ENCODE measurements around the gene CYTH4.
A peak's percentile ranks its signal among the peaks of the same experiment; 100 is the strongest.

CYTH4 gene

DNA sequence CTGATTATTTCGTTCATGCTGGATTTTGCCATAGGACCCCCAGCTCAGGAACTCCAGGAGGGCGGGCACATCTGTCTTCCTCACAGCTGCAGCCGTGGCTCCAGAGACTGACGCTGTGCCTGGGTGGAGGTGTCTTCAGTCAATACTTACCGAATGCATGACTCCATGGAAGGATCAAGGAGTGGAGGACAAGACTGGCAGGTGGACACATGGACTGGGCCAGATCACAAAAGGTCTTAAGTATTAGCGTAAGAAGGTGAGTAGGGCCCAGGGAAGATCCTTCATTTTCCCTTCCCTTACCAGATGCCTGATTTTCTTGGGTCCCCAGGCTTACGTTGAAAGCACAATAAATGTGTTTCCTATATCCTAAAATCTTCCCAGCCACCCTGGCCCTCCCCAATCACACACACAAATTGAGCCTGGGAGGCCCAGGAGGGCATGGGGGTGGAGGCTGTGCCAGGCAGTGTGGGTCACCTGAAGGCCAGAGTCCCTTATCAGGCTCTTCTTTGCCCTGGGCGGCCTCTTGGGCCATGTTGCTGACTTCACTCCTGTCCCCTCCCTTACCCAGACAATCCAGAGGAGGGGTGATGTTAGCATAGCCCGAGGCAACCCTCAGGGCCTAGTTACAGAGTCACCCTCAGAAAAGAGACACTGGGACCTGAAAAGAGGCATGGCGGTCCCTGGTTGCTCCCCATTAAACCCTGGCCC is 56.4 kb downstream of the CYTH4 start:
- H3K9ac ChIP-seq (ENCODE audit: low read depth, low read length, poor library complexity) = no peak overlapping the region
- peak overlapping the region; percentile 88 for H2AK5ac ChIP-seq (ENCODE audit: low read depth, low read length)
- no peak overlapping the region for H2BK5ac ChIP-seq (ENCODE audit: low read length)
- H3K23ac ChIP-seq (ENCODE audit: low read depth, low read length, poor library complexity) = no peak overlapping the region
- peak overlapping the region in 1 of 2 donors; percentile 23 for H3K4me3 ChIP-seq (ENCODE audit: low read length in 2 of 2)
- H3K27me3 ChIP-seq (ENCODE audit: control insufficient read depth in 3 of 3, insufficient read depth in 3 of 3, low read depth in 1 of 3, low read length in 3 of 3) = peaks cover 0 to 90% (median 29%) of the 10 kb centered on the region in 3 experiments
- peak overlapping the region; percentile 33 for H2BK12ac ChIP-seq (ENCODE audit: low read length)
- H3K27ac ChIP-seq (replicated peaks; ENCODE audit: low read length) = no peak overlapping the region
- no peaks in the 10 kb centered on the region for H3K9me3 ChIP-seq (replicated peaks in 1 of 2; ENCODE audit: control insufficient read depth in 2 of 2, insufficient read depth in 1 of 2, low read depth in 1 of 2, low read length in 2 of 2)
- H3K4me1 ChIP-seq (ENCODE audit: control insufficient read depth in 2 of 2, insufficient read depth in 1 of 2, low read depth in 1 of 2, low read length in 2 of 2) = peaks cover 0 to 23% of the 10 kb centered on the region in 2 donors
- H2AFZ ChIP-seq (ENCODE audit: low read length) = no peak overlapping the region
- DNase-seq (ENCODE audit: low spot score) = no peak
- no peaks in the 10 kb centered on the region for H3K79me1 ChIP-seq (ENCODE audit: low read depth, low read length)
- WGBS, 2 donors (ENCODE audit: extremely low coverage in 2 of 2, insufficient read length in 2 of 2, insufficient replicate concordance in 1 of 2) = no CpG with 5 or more reads among the region's 10 CpGs
- peak overlapping the region; percentile 65 for H3K18ac ChIP-seq (ENCODE audit: low read length)
- H3K36me3 ChIP-seq (replicated peaks in 1 of 2; ENCODE audit: control insufficient read depth in 2 of 2, insufficient read depth in 2 of 2, low read length in 2 of 2) = no peaks in the 10 kb centered on the region
- H3K4ac ChIP-seq (ENCODE audit: low read length) = no peak overlapping the region
- no peak overlapping the region for H2BK15ac ChIP-seq (ENCODE audit: low read length)
- no peak overlapping the region for H3K4me2 ChIP-seq (ENCODE audit: insufficient read depth, low read length, poor library complexity, severe bottlenecking)
- H4K8ac ChIP-seq (ENCODE audit: low read depth, low read length) = no peak overlapping the region
- no peak overlapping the region for H2BK120ac ChIP-seq (ENCODE audit: low read depth, low read length)
- H3K14ac ChIP-seq (ENCODE audit: low read length) = no peak overlapping the region
- H4K91ac ChIP-seq (ENCODE audit: low read depth, low read length, poor library complexity) = peak overlapping the region; percentile 13

DNA sequence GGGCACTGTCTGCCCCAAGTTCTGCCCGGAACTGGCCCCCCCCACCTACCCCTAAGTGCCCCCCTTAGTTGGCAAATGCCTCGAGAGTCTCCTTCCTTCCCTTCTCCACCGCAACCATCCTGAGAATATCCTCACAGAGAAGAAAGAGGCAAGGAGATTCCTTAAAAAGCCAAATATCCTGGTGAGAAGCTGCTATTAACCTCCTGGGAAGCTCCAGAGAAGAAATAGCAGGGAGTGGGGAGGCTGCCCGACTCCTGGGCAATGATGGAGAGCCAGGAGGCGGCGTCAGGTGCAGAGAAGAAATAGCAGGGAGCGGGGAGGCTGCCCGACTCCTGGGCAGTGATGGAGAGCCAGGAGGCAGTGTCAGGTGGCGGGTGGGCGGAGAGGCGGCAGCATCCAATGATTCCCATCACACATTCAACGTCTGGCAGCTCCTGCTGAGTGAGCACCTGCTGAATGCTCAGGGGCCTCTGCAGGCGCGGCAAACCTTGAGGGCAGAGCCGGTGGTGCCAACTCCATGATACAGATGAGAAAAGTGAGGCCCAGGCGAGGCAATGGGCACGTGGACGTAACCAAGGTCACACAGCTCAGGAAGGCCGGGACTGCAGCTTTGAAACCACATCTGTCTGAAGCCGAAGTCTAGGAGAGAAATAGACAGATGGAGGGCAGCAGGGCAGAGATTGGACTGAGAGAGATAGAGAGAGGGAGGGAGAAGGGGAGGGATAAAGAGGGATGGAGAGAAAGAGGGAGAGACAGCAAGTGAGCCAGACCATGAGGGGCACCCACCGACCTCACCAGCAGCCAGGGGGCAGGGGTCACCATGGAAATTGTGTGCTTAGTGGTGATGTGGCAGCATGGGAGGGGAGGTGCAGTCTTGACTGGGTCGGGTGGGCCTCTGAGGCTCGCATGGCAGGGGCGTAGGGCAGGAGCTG is 58.3 kb downstream of the CYTH4 start:
- peak overlapping the region; percentile 77 for H2BK15ac ChIP-seq (ENCODE audit: low read length)
- H2BK5ac ChIP-seq (ENCODE audit: low read length) = no peak overlapping the region
- WGBS, 2 donors (ENCODE audit: extremely low coverage in 2 of 2, insufficient read length in 2 of 2, insufficient replicate concordance in 1 of 2) = no CpG with 5 or more reads among the region's 24 CpGs
- H3K9ac ChIP-seq (ENCODE audit: low read depth, low read length, poor library complexity) = no peak overlapping the region
- H3K27ac ChIP-seq (replicated peaks; ENCODE audit: low read length) = no peak overlapping the region
- no peak overlapping the region for H2AFZ ChIP-seq (ENCODE audit: low read length)
- peaks cover 0 to 78% (median 10%) of the 10 kb centered on the region in 3 experiments for H3K27me3 ChIP-seq (ENCODE audit: control insufficient read depth in 3 of 3, insufficient read depth in 3 of 3, low read depth in 1 of 3, low read length in 3 of 3)
- H3K9me3 ChIP-seq (replicated peaks in 1 of 2; ENCODE audit: control insufficient read depth in 2 of 2, insufficient read depth in 1 of 2, low read depth in 1 of 2, low read length in 2 of 2) = no peaks in the 10 kb centered on the region
- peak overlapping the region; percentile 77 for H2BK120ac ChIP-seq (ENCODE audit: low read depth, low read length)
- peak overlapping the region in 1 of 2 donors; percentile 12 for H3K4me3 ChIP-seq (ENCODE audit: low read length in 2 of 2)
- H3K79me1 ChIP-seq (ENCODE audit: low read depth, low read length) = no peaks in the 10 kb centered on the region
- H4K91ac ChIP-seq (ENCODE audit: low read depth, low read length, poor library complexity) = no peak overlapping the region
- peak overlapping the region; percentile 80 for H3K18ac ChIP-seq (ENCODE audit: low read length)
- no peaks in the 10 kb centered on the region for H3K36me3 ChIP-seq (replicated peaks in 1 of 2; ENCODE audit: control insufficient read depth in 2 of 2, insufficient read depth in 2 of 2, low read length in 2 of 2)
- H2BK12ac ChIP-seq (ENCODE audit: low read length) = peak overlapping the region; percentile 67
- H3K4ac ChIP-seq (ENCODE audit: low read length) = no peak overlapping the region
- no peak overlapping the region for H3K4me2 ChIP-seq (ENCODE audit: insufficient read depth, low read length, poor library complexity, severe bottlenecking)
- peak overlapping the region; percentile 85 for H2AK5ac ChIP-seq (ENCODE audit: low read depth, low read length)
- no peak for DNase-seq (ENCODE audit: low spot score)
- H4K8ac ChIP-seq (ENCODE audit: low read depth, low read length) = peak overlapping the region; percentile 56
- no peak overlapping the region for H3K14ac ChIP-seq (ENCODE audit: low read length)
- peaks cover 0 to 18% of the 10 kb centered on the region in 2 donors for H3K4me1 ChIP-seq (ENCODE audit: control insufficient read depth in 2 of 2, insufficient read depth in 1 of 2, low read depth in 1 of 2, low read length in 2 of 2)
- H3K23ac ChIP-seq (ENCODE audit: low read depth, low read length, poor library complexity) = peak overlapping the region; percentile 11

DNA sequence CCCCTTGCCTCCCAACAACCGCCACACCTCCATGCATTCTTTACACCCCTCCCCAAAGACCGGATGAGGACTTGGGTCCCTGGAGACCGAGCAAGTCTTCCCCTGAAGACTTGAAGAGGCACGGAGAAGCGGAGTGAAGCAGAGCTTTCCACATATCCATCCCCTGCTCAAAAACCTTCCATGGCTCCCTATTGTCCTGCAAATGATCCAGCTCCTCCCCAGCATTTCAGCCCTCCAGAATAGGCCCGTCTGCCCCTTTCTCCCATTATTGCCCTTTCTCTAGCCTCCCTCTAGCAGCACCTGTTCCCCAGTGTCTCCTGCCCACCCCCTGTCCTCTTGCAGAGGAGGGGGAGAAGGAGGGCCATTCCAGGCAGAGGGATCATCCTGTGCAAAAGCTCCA is 59.8 kb downstream of the CYTH4 start:
- Histone ChIP-seq H3K36me3 (replicated peaks in 1 of 2; ENCODE audit: control insufficient read depth in 2 of 2, insufficient read depth in 2 of 2, low read length in 2 of 2) (no peaks in the 10 kb centered on the region), H3K27ac (replicated peaks; ENCODE audit: low read length) (no peak overlapping the region), H3K27me3 (ENCODE audit: control insufficient read depth in 3 of 3, insufficient read depth in 3 of 3, low read depth in 1 of 3, low read length in 3 of 3) (peaks cover 0 to 74% (median 8%) of the 10 kb centered on the region in 3 experiments), H3K14ac (ENCODE audit: low read length) (no peak overlapping the region), H3K79me1 (ENCODE audit: low read depth, low read length) (no peaks in the 10 kb centered on the region), H2BK12ac (ENCODE audit: low read length) (no peak overlapping the region), H2BK120ac (ENCODE audit: low read depth, low read length) (no peak overlapping the region), H3K4me2 (ENCODE audit: insufficient read depth, low read length, poor library complexity, severe bottlenecking) (no peak overlapping the region), H3K9ac (ENCODE audit: low read depth, low read length, poor library complexity) (no peak overlapping the region), H4K8ac (ENCODE audit: low read depth, low read length) (no peak overlapping the region), H3K4ac (ENCODE audit: low read length) (no peak overlapping the region), H2AK5ac (ENCODE audit: low read depth, low read length) (peak overlapping the region; percentile 40), H3K9me3 (replicated peaks in 1 of 2; ENCODE audit: control insufficient read depth in 2 of 2, insufficient read depth in 1 of 2, low read depth in 1 of 2, low read length in 2 of 2) (no peaks in the 10 kb centered on the region), H2AFZ (ENCODE audit: low read length) (no peak overlapping the region), H3K18ac (ENCODE audit: low read length) (peak overlapping the region; percentile 9), H3K23ac (ENCODE audit: low read depth, low read length, poor library complexity) (no peak overlapping the region), H4K91ac (ENCODE audit: low read depth, low read length, poor library complexity) (no peak overlapping the region), H2BK15ac (ENCODE audit: low read length) (no peak overlapping the region), H3K4me1 (ENCODE audit: control insufficient read depth in 2 of 2, insufficient read depth in 1 of 2, low read depth in 1 of 2, low read length in 2 of 2) (peaks cover 0 to 16% of the 10 kb centered on the region in 2 donors), H2BK5ac (ENCODE audit: low read length) (no peak overlapping the region), H3K4me3 (ENCODE audit: low read length in 2 of 2) (no peak overlapping the region)
- no peak for DNase-seq (ENCODE audit: low spot score)
- WGBS, 2 donors (ENCODE audit: extremely low coverage in 2 of 2, insufficient read length in 2 of 2, insufficient replicate concordance in 1 of 2) = no CpG with 5 or more reads among the region's 6 CpGs

DNA sequence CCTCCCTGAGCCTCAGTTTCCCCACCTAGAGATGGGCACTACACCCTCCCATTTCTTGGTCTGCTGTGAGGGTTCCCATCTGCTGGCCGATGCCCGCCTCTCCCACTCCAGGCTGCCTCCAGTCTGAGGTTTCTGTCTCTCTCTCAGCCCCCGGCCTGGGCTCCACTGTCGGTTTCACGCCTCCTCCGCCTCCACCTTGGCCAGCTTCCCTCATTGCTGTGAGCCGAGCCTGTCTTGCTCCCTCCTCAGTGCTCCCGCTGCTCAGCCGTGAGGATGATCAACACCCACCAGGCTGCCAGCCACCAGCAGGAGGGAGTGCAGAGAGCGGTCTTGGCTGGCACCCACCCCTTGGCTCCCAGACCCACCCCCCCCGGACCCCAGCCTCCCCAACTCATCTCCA is 61.0 kb downstream of the CYTH4 start:
- Histone ChIP-seq H3K27ac (replicated peaks; ENCODE audit: low read length) (no peak overlapping the region), H3K4me3 (ENCODE audit: low read length in 2 of 2) (no peak overlapping the region), H3K4me2 (ENCODE audit: insufficient read depth, low read length, poor library complexity, severe bottlenecking) (no peak overlapping the region), H2BK5ac (ENCODE audit: low read length) (no peak overlapping the region), H3K9ac (ENCODE audit: low read depth, low read length, poor library complexity) (no peak overlapping the region), H2BK120ac (ENCODE audit: low read depth, low read length) (no peak overlapping the region), H3K14ac (ENCODE audit: low read length) (no peak overlapping the region), H3K27me3 (ENCODE audit: control insufficient read depth in 3 of 3, insufficient read depth in 3 of 3, low read depth in 1 of 3, low read length in 3 of 3) (peaks cover 0 to 68% (median 8%) of the 10 kb centered on the region in 3 experiments), H4K91ac (ENCODE audit: low read depth, low read length, poor library complexity) (no peak overlapping the region), H3K9me3 (replicated peaks in 1 of 2; ENCODE audit: control insufficient read depth in 2 of 2, insufficient read depth in 1 of 2, low read depth in 1 of 2, low read length in 2 of 2) (no peaks in the 10 kb centered on the region), H3K79me1 (ENCODE audit: low read depth, low read length) (peaks cover 1% of the 10 kb centered on the region), H3K18ac (ENCODE audit: low read length) (peak overlapping the region; percentile 88), H2BK12ac (ENCODE audit: low read length) (peak overlapping the region; percentile 31), H4K8ac (ENCODE audit: low read depth, low read length) (no peak overlapping the region), H3K36me3 (replicated peaks in 1 of 2; ENCODE audit: control insufficient read depth in 2 of 2, insufficient read depth in 2 of 2, low read length in 2 of 2) (no peaks in the 10 kb centered on the region), H2AFZ (ENCODE audit: low read length) (no peak overlapping the region), H3K4ac (ENCODE audit: low read length) (peak overlapping the region; percentile 56), H2BK15ac (ENCODE audit: low read length) (peak overlapping the region; percentile 70), H3K4me1 (ENCODE audit: control insufficient read depth in 2 of 2, insufficient read depth in 1 of 2, low read depth in 1 of 2, low read length in 2 of 2) (peaks cover 0 to 13% of the 10 kb centered on the region in 2 donors), H3K23ac (ENCODE audit: low read depth, low read length, poor library complexity) (no peak overlapping the region), H2AK5ac (ENCODE audit: low read depth, low read length) (peak overlapping the region; percentile 93)
- DNase-seq (ENCODE audit: low spot score) = no peak
- WGBS, 2 donors (ENCODE audit: extremely low coverage in 2 of 2, insufficient read length in 2 of 2, insufficient replicate concordance in 1 of 2) = no CpG with 5 or more reads among the region's 11 CpGs
